ENCODE results near the gene LACTB. TPM values are rescaled to one million over a fixed set of nuclear protein-coding genes. Genes with fewer than 3 reads are reported as not detected.

LACTB gene
- total RNA-seq, 2 donors from 2014 or later = 13.3 to 14.9 TPM

DNA sequence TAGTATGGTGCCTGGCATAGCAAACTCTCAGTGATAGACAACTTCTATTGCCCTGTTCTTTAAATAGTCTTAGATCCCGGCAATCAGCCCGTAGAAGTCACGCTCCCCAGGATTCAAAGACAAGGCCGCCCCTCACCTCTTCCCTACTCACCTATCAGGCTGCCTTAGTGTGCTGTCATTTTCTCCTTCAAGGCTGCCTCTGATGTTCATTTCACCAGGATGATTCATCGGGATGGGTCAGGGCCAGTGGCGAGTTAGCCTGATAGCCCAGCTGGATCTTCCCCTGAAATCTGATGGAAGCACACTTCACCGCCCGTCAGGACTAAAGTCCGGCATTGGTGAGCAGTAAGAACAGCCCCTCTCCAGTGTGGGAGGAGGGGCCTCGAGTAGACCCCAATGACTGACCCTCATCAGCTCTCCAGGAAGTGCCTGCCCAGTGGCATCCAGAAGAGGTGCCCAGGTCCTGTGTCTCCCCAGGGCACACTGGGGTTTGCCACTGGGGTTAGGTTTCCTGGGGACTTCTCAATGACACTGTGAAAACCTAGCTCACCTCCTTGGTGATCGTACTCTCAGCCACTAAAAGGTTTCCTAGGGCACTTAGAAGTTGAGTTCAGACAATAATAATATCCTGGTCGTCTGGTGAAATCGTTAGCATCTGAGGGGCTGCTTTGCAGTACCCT lies 41.6 kb upstream of the LACTB start:
- peaks cover 78% of the 10 kb centered on the region for H3K4me1 Mint-ChIP-seq
- 84 to 95% methylated on average over 8 to 13 of the region's 13 CpGs for WGBS, 2 experiments (ENCODE audit: insufficient coverage in 1 of 2, insufficient read length in 1 of 2)

DNA sequence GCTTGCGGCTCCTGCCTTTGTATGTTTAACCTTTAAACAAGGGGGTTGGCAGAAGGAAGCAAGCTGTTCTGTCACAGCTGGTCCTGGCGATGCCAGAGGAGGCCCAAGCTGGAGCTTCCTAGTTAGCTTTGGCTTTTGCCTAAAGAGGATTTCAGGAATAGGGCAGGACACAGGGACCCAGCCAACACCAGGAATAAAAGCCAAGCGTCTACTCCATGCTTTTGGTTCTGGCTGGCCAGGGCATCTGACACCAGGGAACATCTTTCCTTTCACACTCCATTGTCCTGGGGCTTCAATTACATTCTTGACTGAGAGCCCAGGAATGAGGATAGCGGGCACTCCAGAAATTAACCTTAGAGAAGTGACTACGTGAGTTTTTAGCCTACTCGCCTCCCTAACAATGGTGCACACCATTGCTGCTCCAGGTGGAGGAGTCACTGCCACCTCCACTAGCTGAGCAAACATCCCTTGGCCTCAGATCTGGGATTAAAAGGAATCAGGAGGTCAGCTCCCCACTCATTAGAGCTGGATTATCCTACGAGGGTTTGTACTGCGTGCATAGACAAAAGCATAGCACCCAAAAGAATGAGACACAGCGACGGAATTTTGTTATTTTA lies 40.9 kb upstream of the LACTB start:
- peaks cover 28% of the 10 kb centered on the region for H3K4me1 ChIP-seq (ENCODE audit: control insufficient read depth, insufficient read depth, low read length)
- no peaks in the 10 kb centered on the region for H3K36me3 Mint-ChIP-seq (ENCODE audit: low read depth)

More for the DNA sequence above, 41.6 kb upstream of the LACTB start:
- H3K36me3 ChIP-seq (ENCODE audit: control insufficient read depth, insufficient read depth, low read length) = no peaks in the 10 kb centered on the region
- no peaks in the 10 kb centered on the region for H3K27me3 Mint-ChIP-seq (ENCODE audit: insufficient read depth)
- DNase-seq = no peak
- H3K36me3 Mint-ChIP-seq (ENCODE audit: low read depth) = no peaks in the 10 kb centered on the region
- no peak overlapping the region for H3K27ac ChIP-seq (ENCODE audit: low read depth, low read length)
- H3K9me3 Mint-ChIP-seq = no peaks in the 10 kb centered on the region
- no peak overlapping the region for H3K9ac ChIP-seq (ENCODE audit: extremely low read depth, low read length, poor library complexity, severe bottlenecking)
- peak overlapping the region; percentile 9 for H3K27ac Mint-ChIP-seq
- no peaks in the 10 kb centered on the region for H3K27me3 ChIP-seq (ENCODE audit: control insufficient read depth, insufficient read depth, low read length, poor library complexity, severe bottlenecking)
- H3K4me3 Mint-ChIP-seq = no peak overlapping the region
- TF ChIP-seq, protein P1, sequence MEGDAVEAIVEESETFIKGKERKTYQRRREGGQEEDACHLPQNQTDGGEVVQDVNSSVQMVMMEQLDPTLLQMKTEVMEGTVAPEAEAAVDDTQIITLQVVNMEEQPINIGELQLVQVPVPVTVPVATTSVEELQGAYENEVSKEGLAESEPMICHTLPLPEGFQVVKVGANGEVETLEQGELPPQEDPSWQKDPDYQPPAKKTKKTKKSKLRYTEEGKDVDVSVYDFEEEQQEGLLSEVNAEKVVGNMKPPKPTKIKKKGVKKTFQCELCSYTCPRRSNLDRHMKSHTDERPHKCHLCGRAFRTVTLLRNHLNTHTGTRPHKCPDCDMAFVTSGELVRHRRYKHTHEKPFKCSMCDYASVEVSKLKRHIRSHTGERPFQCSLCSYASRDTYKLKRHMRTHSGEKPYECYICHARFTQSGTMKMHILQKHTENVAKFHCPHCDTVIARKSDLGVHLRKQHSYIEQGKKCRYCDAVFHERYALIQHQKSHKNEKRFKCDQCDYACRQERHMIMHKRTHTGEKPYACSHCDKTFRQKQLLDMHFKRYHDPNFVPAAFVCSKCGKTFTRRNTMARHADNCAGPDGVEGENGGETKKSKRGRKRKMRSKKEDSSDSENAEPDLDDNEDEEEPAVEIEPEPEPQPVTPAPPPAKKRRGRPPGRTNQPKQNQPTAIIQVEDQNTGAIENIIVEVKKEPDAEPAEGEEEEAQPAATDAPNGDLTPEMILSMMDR (conservative IDR thresholded peaks at IDR 0.05) = no peak
- H3K9me3 ChIP-seq (ENCODE audit: control insufficient read depth, low read length) = no peaks in the 10 kb centered on the region
- peaks cover 28% of the 10 kb centered on the region for H3K4me1 ChIP-seq (ENCODE audit: control insufficient read depth, insufficient read depth, low read length)
- no peak overlapping the region for H3K4me3 ChIP-seq (ENCODE audit: low read length)

DNA sequence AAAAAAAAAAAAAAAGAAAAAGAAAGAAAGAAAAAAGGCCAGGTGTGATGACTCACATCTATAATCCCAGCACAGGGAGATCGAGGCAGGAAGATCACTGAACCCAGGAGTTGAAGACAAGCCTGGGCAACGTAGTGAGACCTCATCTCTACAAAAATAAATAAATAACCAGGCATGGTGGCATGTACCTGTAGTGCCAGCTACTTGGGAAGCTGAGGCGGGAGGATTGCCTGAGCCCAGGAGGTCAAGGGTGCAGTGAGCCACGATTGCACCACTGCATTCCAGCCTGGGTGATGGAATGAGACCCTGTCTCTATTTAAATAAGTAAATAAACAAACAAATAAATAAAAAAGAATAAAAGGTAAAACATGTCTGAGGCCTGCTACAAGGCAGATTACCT lies 39.3 kb upstream of the LACTB start:
- no peaks in the 10 kb centered on the region for H3K9me3 Mint-ChIP-seq
- WGBS, 2 experiments (ENCODE audit: insufficient coverage in 1 of 2, insufficient read length in 1 of 2) = 80 to 89% methylated on average over 1 to 3 of the region's 4 CpGs
- H3K9ac ChIP-seq (ENCODE audit: extremely low read depth, low read length, poor library complexity, severe bottlenecking) = no peak overlapping the region
- H3K36me3 Mint-ChIP-seq (ENCODE audit: low read depth) = no peaks in the 10 kb centered on the region
- H3K4me1 ChIP-seq (ENCODE audit: control insufficient read depth, insufficient read depth, low read length) = peaks cover 20% of the 10 kb centered on the region
- H3K36me3 ChIP-seq (ENCODE audit: control insufficient read depth, insufficient read depth, low read length) = no peaks in the 10 kb centered on the region
- no peak overlapping the region for H3K4me3 ChIP-seq (ENCODE audit: low read length)
- no peaks in the 10 kb centered on the region for H3K9me3 ChIP-seq (ENCODE audit: control insufficient read depth, low read length)
- H3K27me3 ChIP-seq (ENCODE audit: control insufficient read depth, insufficient read depth, low read length, poor library complexity, severe bottlenecking) = no peaks in the 10 kb centered on the region
- peaks cover 68% of the 10 kb centered on the region for H3K4me1 Mint-ChIP-seq
- H3K27ac ChIP-seq (ENCODE audit: low read depth, low read length) = no peak overlapping the region
- no peaks in the 10 kb centered on the region for H3K27me3 Mint-ChIP-seq (ENCODE audit: insufficient read depth)
- H3K4me3 Mint-ChIP-seq = no peak overlapping the region
- TF ChIP-seq, protein P1 (conservative IDR thresholded peaks at IDR 0.05) = no peak
- no peak for DNase-seq
- peak overlapping the region; percentile 84 for H3K27ac Mint-ChIP-seq

More for the DNA sequence above, 40.9 kb upstream of the LACTB start:
- Mint-ChIP-seq H3K27me3 (ENCODE audit: insufficient read depth) (no peaks in the 10 kb centered on the region), H3K9me3 (no peaks in the 10 kb centered on the region), H3K4me1 (peaks cover 71% of the 10 kb centered on the region), H3K27ac (peak overlapping the region; percentile 62), H3K4me3 (no peak overlapping the region)
- no peak for DNase-seq
- Histone ChIP-seq H3K9ac (ENCODE audit: extremely low read depth, low read length, poor library complexity, severe bottlenecking) (no peak overlapping the region), H3K9me3 (ENCODE audit: control insufficient read depth, low read length) (no peaks in the 10 kb centered on the region), H3K27me3 (ENCODE audit: control insufficient read depth, insufficient read depth, low read length, poor library complexity, severe bottlenecking) (no peaks in the 10 kb centered on the region), H3K27ac (ENCODE audit: low read depth, low read length) (no peak overlapping the region), H3K4me3 (ENCODE audit: low read length) (no peak overlapping the region), H3K36me3 (ENCODE audit: control insufficient read depth, insufficient read depth, low read length) (no peaks in the 10 kb centered on the region)
- WGBS, 2 experiments (ENCODE audit: insufficient coverage in 1 of 2, insufficient read length in 1 of 2) = 86 to 94% methylated on average over 9 to 10 of the region's 10 CpGs
- TF ChIP-seq, protein P1 (conservative IDR thresholded peaks at IDR 0.05) = no peak
